ENCODE results near the gene CARD10. TPM values are rescaled to one million over a fixed set of nuclear protein-coding genes. Genes with fewer than 3 reads are reported as not detected.

Gene CARD10
- total RNA-seq, 4 donors from 2014 or later: 2.6 to 5.7 (median 4.4) TPM

- peaks cover 5 to 11% of the 10 kb centered on the region in 2 donors for H3K4me1 ChIP-seq
- ATAC-seq (no peak), DNase-seq (no peak)
- H3K4me3 ChIP-seq: no peak overlapping the region
- H3K9me3 ChIP-seq: no peaks in the 10 kb centered on the region
- H3K27ac ChIP-seq: no peak overlapping the region
- no peaks in the 10 kb centered on the region for H3K36me3 ChIP-seq
- peaks cover 2 to 7% (median 3%) of the 10 kb centered on the region in 3 donors for H3K27me3 ChIP-seq
- in situ Hi-C loops (cut with MboI; ENCODE audit: low sequenced_read_pairs in 4 of 4) (no loop called here), intact Hi-C loops (cut with DNase I; ENCODE audit: low total_unique reads) (no loop called here)
- no peak for TF ChIP-seq POLR2A (IDR thresholded peaks at IDR 0.05)
- TF ChIP-seq CTCF (IDR thresholded peaks at IDR 0.05 in 4 of 5, conservative IDR thresholded peaks at IDR 0.05 in 1 of 5): no peak
Observed at GRCh38 chr22:37480387-37481346, 38.5 kb downstream of the CARD10 start.

- Histone ChIP-seq H3K36me3 (no peaks in the 10 kb centered on the region), H3K4me1 (peaks cover 5 to 11% of the 10 kb centered on the region in 2 donors), H3K4me3 (no peak overlapping the region), H3K9me3 (no peaks in the 10 kb centered on the region), H3K27ac (no peak overlapping the region), H3K27me3 (peaks cover 0 to 2% (median 0%) of the 10 kb centered on the region in 3 donors)
- DNase-seq (no peak), ATAC-seq (no peak)
- intact Hi-C loops (cut with DNase I; ENCODE audit: low total_unique reads) (no loop called here), in situ Hi-C loops (cut with MboI; ENCODE audit: low sequenced_read_pairs in 4 of 4) (no loop called here)
- no peak for TF ChIP-seq POLR2A (IDR thresholded peaks at IDR 0.05)
- no peak for TF ChIP-seq CTCF (IDR thresholded peaks at IDR 0.05 in 4 of 5, conservative IDR thresholded peaks at IDR 0.05 in 1 of 5)
Observed at GRCh38 chr22:37479196-37479595, 40.0 kb downstream of the CARD10 start.

- in situ Hi-C loops (cut with MboI; ENCODE audit: low sequenced_read_pairs in 4 of 4): no loop called here
- no peak for DNase-seq
- ATAC-seq: no peak
- Histone ChIP-seq H3K36me3 (no peaks in the 10 kb centered on the region), H3K27me3 (peaks cover 0 to 5% (median 0%) of the 10 kb centered on the region in 3 donors), H3K9me3 (no peaks in the 10 kb centered on the region), H3K27ac (no peak overlapping the region), H3K4me1 (no peaks in the 10 kb centered on the region), H3K4me3 (no peak overlapping the region)
- intact Hi-C loops (cut with DNase I; ENCODE audit: low total_unique reads): no loop called here
- TF ChIP-seq POLR2A (IDR thresholded peaks at IDR 0.05) (no peak), CTCF (IDR thresholded peaks at IDR 0.05 in 4 of 5, conservative IDR thresholded peaks at IDR 0.05 in 1 of 5) (no peak)
Observed at GRCh38 chr22:37476389-37477329, 42.6 kb downstream of the CARD10 start.

- Histone ChIP-seq H3K27me3 (peaks cover 0 to 5% (median 0%) of the 10 kb centered on the region in 3 donors), H3K4me1 (no peaks in the 10 kb centered on the region), H3K9me3 (no peaks in the 10 kb centered on the region), H3K4me3 (no peak overlapping the region), H3K36me3 (no peaks in the 10 kb centered on the region), H3K27ac (no peak overlapping the region)
- TF ChIP-seq POLR2A (IDR thresholded peaks at IDR 0.05) (no peak), CTCF (IDR thresholded peaks at IDR 0.05 in 4 of 5, conservative IDR thresholded peaks at IDR 0.05 in 1 of 5) (no peak)
- in situ Hi-C loops (cut with MboI; ENCODE audit: low sequenced_read_pairs in 4 of 4) (no loop called here), intact Hi-C loops (cut with DNase I; ENCODE audit: low total_unique reads) (no loop called here)
- DNase-seq (no peak), ATAC-seq (no peak)
Observed at GRCh38 chr22:37474447-37475090, 44.6 kb downstream of the CARD10 start.
